ENCODE data around the gene RELN. TPM values are rescaled to one million over a fixed set of nuclear protein-coding genes. Genes with fewer than 3 reads are reported as not detected.

The RELN gene
- total RNA-seq, 1 experiment from 2014 or later: 0.20 TPM

DNA sequence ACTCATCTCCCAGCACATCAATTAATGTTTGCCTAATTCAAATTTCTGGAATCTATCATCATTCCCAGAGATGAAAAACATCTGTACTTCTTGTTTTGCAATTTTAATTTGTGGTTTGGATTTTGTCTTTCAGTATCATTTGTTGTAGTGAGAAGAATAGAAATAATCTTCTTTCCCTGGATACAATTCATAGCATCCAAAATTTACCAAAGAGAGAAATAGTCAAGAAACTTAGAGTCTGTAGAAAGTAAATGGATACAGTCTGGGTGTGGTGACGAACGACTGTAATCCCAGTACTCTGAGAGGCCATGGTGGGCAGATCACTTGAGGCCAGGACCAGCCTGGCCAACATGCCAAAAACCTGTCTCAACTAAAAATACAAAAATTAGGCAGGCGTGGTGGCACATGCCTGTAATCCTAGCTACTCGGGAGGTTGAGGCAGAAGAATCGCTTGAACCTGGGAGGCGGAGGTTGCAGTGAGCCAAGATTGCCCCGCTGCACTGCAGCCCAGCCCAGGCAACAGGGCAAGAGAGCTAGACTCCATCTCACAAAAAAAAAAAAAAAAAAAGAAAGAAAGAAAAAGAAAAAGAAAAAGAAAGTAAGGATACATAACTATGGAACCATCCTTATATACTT, 193.0 kb downstream of the RELN start:
- intact Hi-C loops (cut with micrococcal nuclease): no loop called here
- Histone ChIP-seq H3K4me3 (replicated peaks in 1 of 2; ENCODE audit: low read depth in 1 of 2, low read length in 2 of 2) (no peak overlapping the region), H3K4me2 (ENCODE audit: low read length) (no peak overlapping the region), H3K9me2 (ENCODE audit: insufficient read depth) (no peaks in the 10 kb centered on the region), H3K27me3 (ENCODE audit: insufficient read depth, low read length) (peaks cover 8% of the 10 kb centered on the region), H3K9me3 (ENCODE audit: control insufficient read depth in 1 of 2, insufficient read depth in 1 of 2, low read depth in 1 of 2, low read length in 2 of 2) (no peaks in the 10 kb centered on the region), H3K27ac (ENCODE audit: low read depth, low read length) (no peak overlapping the region), H3K4me1 (ENCODE audit: control insufficient read depth in 1 of 2, insufficient read depth in 2 of 2, low read length in 2 of 2) (no peaks in the 10 kb centered on the region), H3K79me2 (ENCODE audit: insufficient read depth, low read length) (no peaks in the 10 kb centered on the region), H3K9ac (ENCODE audit: low read length) (no peak overlapping the region), H4K20me1 (ENCODE audit: insufficient read depth) (no peaks in the 10 kb centered on the region), H2AFZ (ENCODE audit: low read depth, low read length, poor library complexity, severe bottlenecking) (no peak overlapping the region), H3K36me3 (ENCODE audit: control insufficient read depth in 1 of 2, insufficient read depth in 2 of 2, low read length in 2 of 2) (no peaks in the 10 kb centered on the region)
- DNase-seq (ENCODE audit: low read depth, low spot score): no peak
- ATAC-seq: no peak
- no TSS peak for BruUV-seq (replicated peaks)
- TF ChIP-seq SRF (IDR thresholded peaks at IDR 0.05; ENCODE audit: low read depth): no peak
- TF ChIP-seq EGR1 (IDR thresholded peaks at IDR 0.05; ENCODE audit: low read depth): no peak
- TF ChIP-seq, protein P1, sequence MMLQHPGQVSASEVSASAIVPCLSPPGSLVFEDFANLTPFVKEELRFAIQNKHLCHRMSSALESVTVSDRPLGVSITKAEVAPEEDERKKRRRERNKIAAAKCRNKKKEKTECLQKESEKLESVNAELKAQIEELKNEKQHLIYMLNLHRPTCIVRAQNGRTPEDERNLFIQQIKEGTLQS (IDR thresholded peaks at IDR 0.05): no peak
- TF ChIP-seq EZH2 (IDR thresholded peaks at IDR 0.05): no peak
- ChIA-PET RAD21 (ENCODE audit: low non-redundant PET in 1 of 2, low total read pairs in 2 of 2, uncharacterized antibody in 2 of 2, unreplicated experiment in 2 of 2) (no interaction called here), CTCF (no interaction called here), POLR2A (no interaction called here)

GRCh38 chr7:103795787-103796186, 193.7 kb downstream of the RELN start:
- Histone ChIP-seq H3K36me3 (ENCODE audit: control insufficient read depth in 1 of 2, insufficient read depth in 2 of 2, low read length in 2 of 2) (no peaks in the 10 kb centered on the region), H3K9me2 (ENCODE audit: insufficient read depth) (no peaks in the 10 kb centered on the region), H3K4me1 (ENCODE audit: control insufficient read depth in 1 of 2, insufficient read depth in 2 of 2, low read length in 2 of 2) (no peaks in the 10 kb centered on the region), H2AFZ (ENCODE audit: low read depth, low read length, poor library complexity, severe bottlenecking) (no peak overlapping the region), H3K4me3 (replicated peaks in 1 of 2; ENCODE audit: low read depth in 1 of 2, low read length in 2 of 2) (no peak overlapping the region), H4K20me1 (ENCODE audit: insufficient read depth) (no peaks in the 10 kb centered on the region), H3K9ac (ENCODE audit: low read length) (no peak overlapping the region), H3K79me2 (ENCODE audit: insufficient read depth, low read length) (no peaks in the 10 kb centered on the region), H3K27me3 (ENCODE audit: insufficient read depth, low read length) (peaks cover 8% of the 10 kb centered on the region), H3K4me2 (ENCODE audit: low read length) (no peak overlapping the region), H3K9me3 (ENCODE audit: control insufficient read depth in 1 of 2, insufficient read depth in 1 of 2, low read depth in 1 of 2, low read length in 2 of 2) (no peaks in the 10 kb centered on the region), H3K27ac (ENCODE audit: low read depth, low read length) (no peak overlapping the region)
- intact Hi-C loops (cut with micrococcal nuclease): no loop called here
- CTCF ChIA-PET: no interaction called here
- POLR2A ChIA-PET: no interaction called here
- TF ChIP-seq SP1 (IDR thresholded peaks at IDR 0.05; ENCODE audit: low read depth) (no peak), CTCF (IDR thresholded peaks at IDR 0.05 in 2 of 3, conservative IDR thresholded peaks at IDR 0.05 in 1 of 3; ENCODE audit: borderline replicate concordance in 1 of 3, insufficient read depth in 1 of 3, low read depth in 2 of 3, low read length in 2 of 3) (no peak), FOSL1 (IDR thresholded peaks at IDR 0.05; ENCODE audit: low read depth) (no peak), JUND (IDR thresholded peaks at IDR 0.05) (no peak)
- TF ChIP-seq, protein P1 (IDR thresholded peaks at IDR 0.05): no peak
- ATAC-seq (no peak), DNase-seq (ENCODE audit: low read depth, low spot score) (no peak)
- BruUV-seq (replicated peaks): no TSS peak
- RAD21 ChIA-PET (ENCODE audit: low non-redundant PET in 1 of 2, low total read pairs in 2 of 2, uncharacterized antibody in 2 of 2, unreplicated experiment in 2 of 2): no interaction called here

Data from HCT116 (cell line).